ENCODE measurements around the gene ATP5MG. TPM values are rescaled to one million over a fixed set of nuclear protein-coding genes. Genes with fewer than 3 reads are reported as not detected.
A peak's percentile ranks its signal among the peaks of the same experiment; 100 is the strongest.
"Not testable (repeated sequence)": the region's sequence is repeated elsewhere in the genome, so short reads cannot be mapped to it uniquely, and the experiment has no call there.

ATP5MG gene
- total RNA-seq, 2 donors from 2014 or later, result 82.3 to 122 TPM

GRCh38 chr11:118398791-118399559, 2.4 kb upstream of the ATP5MG start:
- H3K27ac ChIP-seq, result no peak overlapping the region
- peaks cover 33% of the 10 kb centered on the region for H3K36me3 ChIP-seq
- DNase-seq (ENCODE audit: low spot score), result no peak
- H3K27me3 ChIP-seq, result no peaks in the 10 kb centered on the region
- no peak for TF ChIP-seq CTCF (IDR thresholded peaks at IDR 0.05)
- H3K4me3 ChIP-seq, result no peak overlapping the region
- peaks cover 0 to 24% of the 10 kb centered on the region in 2 donors for H3K4me1 ChIP-seq
- no peaks in the 10 kb centered on the region for H3K9me3 ChIP-seq

- no peak for TF ChIP-seq CTCF (IDR thresholded peaks at IDR 0.05)
- no peak for DNase-seq (ENCODE audit: low spot score)
- peak overlapping the region; percentile 90 to 95 for H3K4me3 ChIP-seq
- H3K4me1 ChIP-seq, result peaks cover 0 to 55% of the 10 kb centered on the region in 2 donors
- peak overlapping the region; percentile 76 to 87 for H3K27ac ChIP-seq
- H3K27me3 ChIP-seq, result no peaks in the 10 kb centered on the region
- H3K36me3 ChIP-seq, result peaks cover 9% of the 10 kb centered on the region
- H3K9me3 ChIP-seq, result no peaks in the 10 kb centered on the region
Observed at GRCh38 chr11:118401880-118402590, 629 bp downstream of the ATP5MG start.

- Histone ChIP-seq H3K27ac (peak overlapping the region in 1 of 2 donors; percentile 76), H3K4me3 (peak overlapping the region; percentile 90 to 95), H3K4me1 (peaks cover 0 to 55% of the 10 kb centered on the region in 2 donors), H3K36me3 (peaks cover 13% of the 10 kb centered on the region)
- DNase-seq (ENCODE audit: low spot score); H3K27me3 ChIP-seq; H3K9me3 ChIP-seq: not testable (repeated sequence)
Observed at GRCh38 chr11:118402594-118402993, 1.2 kb downstream of the ATP5MG start.

GRCh38 chr11:118406599-118407166, 5.3 kb downstream of the ATP5MG start:
- Histone ChIP-seq H3K36me3 (peaks cover 21% of the 10 kb centered on the region), H3K27ac (no peak overlapping the region), H3K27me3 (no peaks in the 10 kb centered on the region), H3K4me1 (peaks cover 0 to 63% of the 10 kb centered on the region in 2 donors), H3K4me3 (no peak overlapping the region), H3K9me3 (no peaks in the 10 kb centered on the region)
- TF ChIP-seq CTCF (IDR thresholded peaks at IDR 0.05), result no peak
- DNase-seq (ENCODE audit: low spot score), result no peak

GRCh38 chr11:118410055-118410745, 8.8 kb downstream of the ATP5MG start:
- Histone ChIP-seq H3K4me3 (no peak overlapping the region), H3K27me3 (no peaks in the 10 kb centered on the region), H3K4me1 (peaks cover 0 to 33% of the 10 kb centered on the region in 2 donors), H3K36me3 (peaks cover 21% of the 10 kb centered on the region), H3K9me3 (no peaks in the 10 kb centered on the region), H3K27ac (no peak overlapping the region)
- no peak for TF ChIP-seq CTCF (IDR thresholded peaks at IDR 0.05)
- DNase-seq (ENCODE audit: low spot score), result no peak
